Islet precursor cell (in vitro differentiated cells): Measurements from ENCODE around the gene DAB2IP.

ENCODE experiments used
- DNase-seq: peaks from one replicate; pipeline ENCODE4 v3.0.0-alpha.2; 2018

DAB2IP gene

DNA sequence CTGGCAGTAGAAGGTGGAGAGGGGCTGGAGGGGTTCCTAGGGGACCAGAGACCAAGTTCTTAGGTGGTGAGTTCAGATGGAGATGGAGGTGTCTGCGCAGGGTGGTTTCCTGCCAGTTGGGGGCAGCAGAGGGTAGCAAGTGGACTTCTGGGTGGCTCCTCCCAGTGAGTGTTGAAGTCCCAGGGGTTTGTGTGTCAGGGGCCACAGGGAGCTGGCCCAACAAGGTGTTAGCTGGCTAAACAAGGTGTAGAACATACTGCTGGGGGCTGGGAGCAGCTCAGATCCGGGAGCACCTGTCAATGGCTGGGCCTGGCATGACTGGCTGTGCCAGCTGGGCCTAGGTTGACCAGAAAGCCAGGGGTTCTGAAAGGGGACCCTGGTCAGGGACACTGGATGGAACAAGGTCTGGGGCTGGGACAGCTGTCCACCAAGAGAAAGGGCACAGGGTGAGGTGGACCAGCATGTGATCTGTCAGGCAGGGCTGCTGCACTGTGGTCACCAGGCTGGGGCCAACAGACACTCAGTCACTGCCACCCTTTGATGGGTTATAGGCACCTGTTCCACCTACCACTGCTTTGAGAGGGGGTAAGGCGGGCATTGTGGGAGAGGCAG, 35.6 kb downstream of the DAB2IP start:
- peak; percentile 90 for DNase-seq

DNA sequence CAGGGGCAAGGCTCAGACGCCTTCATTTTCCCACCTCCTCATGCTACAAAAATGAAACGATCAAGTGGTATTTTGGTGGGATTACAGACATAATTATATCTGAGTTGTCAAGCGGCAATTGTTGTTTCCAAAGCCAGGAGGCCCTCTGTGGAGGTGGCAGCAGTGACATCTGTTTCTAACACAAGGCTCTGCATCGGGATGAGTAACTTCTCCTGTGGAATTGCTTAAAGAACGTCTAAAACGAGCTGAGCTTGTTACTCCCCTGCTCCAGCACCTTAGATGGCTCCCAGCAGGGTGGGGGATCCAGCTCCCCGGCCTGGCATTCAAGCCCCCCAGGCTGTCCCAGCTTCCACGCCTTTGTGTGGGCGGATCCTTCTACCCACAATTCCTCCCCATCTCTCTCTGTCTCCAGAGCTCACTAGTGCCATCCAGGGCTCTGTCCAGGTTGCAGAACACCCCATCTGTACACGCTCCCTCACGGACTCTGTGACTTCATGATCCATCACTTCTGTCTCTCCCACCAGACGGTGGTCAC, 36.8 kb downstream of the DAB2IP start:
- no peak for DNase-seq

DNA sequence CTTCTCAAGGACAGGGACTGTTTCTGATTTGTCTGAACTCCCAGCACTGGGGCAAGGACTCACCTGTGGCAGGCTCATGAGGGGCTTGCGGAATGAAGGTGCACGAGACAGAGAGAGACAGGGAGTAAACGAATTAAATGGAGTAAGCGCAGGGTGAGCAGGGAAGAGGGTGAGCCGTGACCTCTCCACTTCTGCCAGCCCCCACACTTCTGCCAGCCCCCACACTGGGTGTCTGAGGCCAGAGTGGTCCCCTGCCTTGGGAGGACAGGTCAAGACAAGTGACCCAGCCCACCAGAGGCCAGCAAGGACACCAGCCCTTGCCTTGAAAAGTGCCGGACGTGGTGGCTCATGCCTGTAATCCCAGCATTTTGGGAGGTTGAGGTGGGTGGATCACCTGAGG, 37.2 kb downstream of the DAB2IP start:
- no peak for DNase-seq

DNA sequence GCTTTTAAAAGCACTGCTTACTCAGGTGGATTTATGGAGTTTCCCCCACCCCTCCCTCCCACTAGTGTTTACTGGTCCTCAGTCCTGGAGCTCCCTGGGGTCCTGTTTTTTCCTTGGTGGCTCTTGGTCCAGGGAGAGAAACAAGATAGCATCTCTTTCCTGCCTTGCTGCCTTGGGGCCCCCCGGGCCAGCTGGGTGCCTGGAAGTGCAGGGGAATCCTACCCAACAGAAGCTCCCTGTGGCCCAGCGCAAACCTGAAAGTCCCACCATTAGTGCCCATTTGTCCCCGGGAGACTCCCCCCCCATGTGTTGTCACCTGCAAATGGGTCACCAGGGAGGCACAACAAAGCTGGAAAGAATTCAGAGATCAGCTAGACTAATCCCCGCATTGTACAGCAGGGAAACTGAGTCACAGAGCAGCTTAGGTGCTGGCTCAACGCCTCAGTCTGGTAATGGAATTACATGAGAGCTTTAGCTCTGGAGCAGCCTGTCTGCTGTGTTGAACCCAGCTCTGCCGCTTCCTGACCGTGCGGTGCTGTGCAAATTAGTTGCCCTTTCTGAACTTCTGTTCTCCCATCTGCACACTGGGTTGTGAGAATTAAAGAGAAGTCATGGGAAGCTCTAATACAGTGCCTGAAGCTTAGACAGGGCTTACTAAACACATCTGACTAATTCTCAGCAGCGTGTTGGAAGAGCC, 38.2 kb downstream of the DAB2IP start:
- no peak for DNase-seq

DNA sequence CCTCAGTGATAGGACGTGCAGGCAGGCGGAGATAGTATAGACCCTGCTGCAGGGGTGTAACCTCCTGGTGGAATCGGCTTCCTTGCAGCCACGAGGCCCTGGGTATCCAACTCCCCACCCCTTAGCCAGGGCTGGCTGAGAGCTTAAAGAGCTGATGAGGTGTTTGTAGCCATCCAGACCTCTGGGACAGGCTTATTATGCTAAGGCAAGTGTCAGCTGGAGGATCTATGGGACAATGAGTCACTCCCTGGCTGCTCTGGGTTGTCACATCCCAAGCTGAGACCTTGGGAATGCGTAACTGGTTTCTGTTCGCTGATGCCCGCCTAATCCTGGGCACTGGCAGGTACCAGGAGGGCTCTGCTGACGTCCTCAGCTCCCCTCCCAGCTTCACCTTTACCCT, 38.9 kb downstream of the DAB2IP start:
- peak; percentile 92 for DNase-seq

DNA sequence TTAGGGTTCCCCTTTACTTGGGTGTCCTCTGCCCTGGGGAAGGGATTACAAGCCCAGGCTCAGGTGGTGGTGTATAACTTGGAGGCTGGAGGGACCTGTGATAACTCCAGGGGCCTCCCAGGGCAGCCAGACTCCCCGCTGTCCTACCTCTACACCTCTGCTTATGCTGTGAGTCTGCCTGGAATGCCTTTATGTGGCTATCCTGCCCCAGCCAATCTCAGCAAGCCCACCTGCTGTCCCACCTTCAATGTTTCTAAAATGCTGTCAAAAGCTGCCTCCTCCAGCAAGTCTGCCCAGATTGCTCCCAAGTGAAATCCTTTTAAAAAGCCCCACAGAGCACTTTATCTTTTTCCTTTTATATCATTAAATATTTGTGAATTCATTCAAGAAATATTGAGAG, 39.3 kb downstream of the DAB2IP start:
- DNase-seq = no peak

DNA sequence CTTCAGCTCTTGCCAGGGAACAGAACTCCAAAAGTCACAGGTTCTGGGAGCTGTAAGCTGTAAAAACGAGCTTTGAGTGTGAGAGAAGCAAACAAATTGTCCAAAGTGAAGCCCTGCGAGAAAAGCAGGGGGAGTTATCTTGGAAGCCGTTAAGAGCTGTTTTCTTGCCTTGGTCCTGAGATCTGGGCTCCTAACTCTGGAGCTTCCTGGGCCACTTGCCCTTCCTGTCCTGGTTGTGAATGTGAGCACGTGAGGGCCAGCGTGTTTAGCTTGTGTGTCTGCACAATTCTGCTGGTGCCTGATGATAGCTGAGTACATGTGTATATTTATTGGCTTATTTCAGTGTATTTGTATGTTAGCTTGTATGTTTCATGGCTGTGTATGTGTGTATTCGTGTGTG, 40.5 kb downstream of the DAB2IP start:
- peak; percentile 75 for DNase-seq

DNA sequence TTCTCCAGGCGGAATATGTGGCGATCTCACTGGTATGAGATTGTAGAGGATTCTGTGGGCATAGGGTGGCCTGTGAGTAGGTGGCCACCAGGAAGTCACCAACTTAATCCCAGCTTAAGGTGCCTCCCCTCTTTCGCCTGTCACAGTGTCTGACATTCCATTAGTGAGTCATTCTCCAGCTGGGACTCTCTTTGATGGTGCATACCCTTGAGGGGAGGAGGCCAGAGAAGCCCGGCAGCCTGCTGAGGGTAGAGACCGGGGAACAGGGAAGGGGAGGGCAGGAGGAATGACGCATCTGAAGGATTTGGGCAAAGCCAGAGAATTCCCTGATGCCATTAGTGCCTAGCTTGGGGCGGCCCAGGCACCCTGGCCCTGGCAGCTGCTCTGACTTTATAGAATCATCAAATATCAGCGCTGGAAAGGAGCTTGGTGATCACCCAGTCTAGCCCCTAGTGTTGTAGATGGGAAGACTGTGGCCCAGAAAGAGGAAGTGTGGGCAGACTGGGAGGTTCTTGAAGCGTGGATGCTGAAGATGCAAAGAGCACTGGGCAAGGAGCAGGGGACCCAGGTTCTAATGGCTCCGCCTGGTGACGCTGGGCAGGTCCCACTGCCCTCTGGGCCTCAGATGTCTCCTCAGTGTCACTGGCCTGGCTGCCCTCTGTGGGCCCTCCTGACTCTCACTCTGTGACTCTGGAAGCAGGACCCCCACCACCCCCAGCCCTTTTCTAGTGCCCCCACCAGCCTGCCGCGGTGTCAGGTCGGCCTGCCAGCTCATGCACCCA, 41.4 kb downstream of the DAB2IP start:
- DNase-seq = peak; percentile 96

DNA sequence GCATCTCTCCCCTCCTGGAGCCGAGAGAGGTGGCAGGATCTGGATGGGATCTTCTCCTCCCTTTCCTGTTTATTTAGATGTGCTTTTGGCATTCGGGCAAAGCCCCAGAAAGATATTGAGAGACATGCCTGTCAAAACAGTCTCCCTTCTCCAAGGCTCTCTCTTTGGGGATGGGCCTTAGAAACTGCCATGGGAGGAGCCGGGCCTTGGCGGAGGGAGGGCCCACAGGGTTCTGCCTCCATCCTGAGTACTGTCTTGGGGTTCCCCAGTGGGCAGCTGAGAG, 41.9 kb downstream of the DAB2IP start:
- no peak for DNase-seq

DNA sequence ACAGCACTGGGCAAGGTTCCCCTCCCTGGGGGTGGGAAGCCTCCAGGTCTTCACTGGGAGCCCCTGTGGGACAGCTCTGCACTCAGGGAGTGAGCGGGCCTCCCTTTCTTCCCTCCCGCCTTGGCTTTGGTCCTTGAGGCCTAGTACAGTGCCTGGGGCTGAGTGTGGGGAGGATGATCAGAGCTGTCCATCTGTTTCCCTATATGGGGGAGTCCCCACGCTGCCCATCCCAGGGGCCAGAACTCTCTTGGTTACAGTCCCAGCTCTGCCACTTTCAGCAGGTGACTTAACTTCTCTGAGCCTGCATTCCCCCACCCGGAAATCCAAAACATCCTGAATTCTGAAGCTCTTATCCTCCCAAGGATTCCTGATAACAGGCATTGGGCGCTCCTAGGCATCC, 42.6 kb downstream of the DAB2IP start:
- DNase-seq = no peak

DNA sequence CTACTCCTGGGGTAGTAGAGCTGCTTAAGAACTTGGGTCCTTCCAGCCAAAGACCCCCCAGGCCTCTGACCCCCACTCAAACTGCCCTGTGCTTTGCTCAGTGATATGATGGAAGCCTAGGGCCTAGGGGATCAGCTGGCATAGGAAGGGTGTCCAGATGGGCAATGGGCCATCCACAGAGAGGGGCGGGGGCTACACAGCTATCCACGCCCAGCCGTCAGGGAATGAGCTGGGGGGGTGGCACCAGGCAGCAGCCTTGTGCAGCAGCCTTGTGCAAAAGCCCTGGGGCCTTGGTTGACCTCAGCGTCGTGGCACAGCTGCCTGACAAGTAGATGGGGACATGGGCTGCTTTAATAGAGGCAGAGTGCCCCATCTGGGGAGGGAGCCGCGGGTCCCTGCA, 43.2 kb downstream of the DAB2IP start:
- DNase-seq = no peak

DNA sequence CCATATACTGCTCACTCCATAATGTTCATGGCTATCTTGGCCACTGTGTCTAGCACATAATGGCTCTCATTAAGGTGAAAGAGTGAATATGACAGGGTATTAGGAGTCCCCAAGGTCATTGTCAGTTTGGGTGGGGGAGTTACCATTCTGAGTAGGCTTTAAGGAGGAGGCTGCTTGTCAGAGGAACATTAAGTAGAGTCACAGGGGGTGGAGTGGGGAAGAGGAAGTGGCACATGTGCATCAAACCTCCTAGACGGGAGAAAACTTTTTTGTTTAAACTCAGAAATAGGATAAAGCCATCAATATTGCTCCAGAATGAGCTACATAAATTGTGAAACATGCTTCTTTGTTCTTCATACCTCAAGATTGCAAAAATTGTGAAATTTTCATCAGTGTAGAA, 45.5 kb downstream of the DAB2IP start:
- no peak for DNase-seq

DNA sequence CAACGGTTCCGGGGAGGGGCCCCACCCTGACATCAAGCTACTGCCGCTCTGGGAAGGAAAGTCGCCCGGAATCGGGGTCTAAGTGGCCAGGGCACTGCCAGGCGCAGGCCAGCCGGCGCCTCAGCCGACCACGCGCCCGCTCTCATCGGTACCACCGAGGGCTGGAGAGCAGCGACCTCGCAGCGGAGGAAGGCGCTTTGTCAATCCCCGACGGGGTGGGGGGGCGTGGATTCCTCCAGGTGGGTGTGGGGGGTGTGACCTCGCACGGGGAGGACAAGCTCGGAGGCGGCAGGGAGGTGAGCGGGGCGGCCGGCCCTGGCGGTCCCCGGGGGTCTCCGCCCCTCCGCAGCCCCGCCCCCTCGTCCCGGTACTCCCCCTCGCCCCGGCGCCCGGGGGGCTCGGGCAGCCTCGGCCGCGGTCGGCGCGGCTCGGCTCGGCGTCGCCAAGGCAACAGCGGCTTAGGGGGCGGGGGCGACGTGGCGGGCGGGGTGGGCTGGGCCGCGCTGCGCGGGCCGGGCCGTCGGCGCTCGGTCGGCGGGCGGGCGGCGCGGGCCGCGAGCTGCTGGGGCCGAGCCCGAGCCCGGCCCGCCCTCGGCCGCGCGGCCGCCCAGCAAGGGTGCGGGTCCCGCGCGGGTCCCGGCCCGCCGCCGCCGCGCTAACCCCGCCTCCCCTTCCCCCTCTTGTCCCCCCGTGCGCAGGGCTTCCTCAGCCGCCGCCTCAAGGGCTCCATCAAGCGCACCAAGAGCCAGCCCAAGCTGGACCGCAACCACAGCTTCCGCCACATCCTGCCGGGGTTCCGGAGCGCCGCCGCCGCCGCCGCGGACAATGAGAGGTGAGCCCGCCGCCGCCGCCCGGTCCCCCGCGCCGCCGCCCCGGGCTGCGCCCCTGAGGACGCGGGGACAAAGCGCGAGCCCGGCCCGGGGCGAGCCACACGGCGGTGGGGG, 47.5 kb downstream of the DAB2IP start:
- peak; percentile 78 for DNase-seq

DNA sequence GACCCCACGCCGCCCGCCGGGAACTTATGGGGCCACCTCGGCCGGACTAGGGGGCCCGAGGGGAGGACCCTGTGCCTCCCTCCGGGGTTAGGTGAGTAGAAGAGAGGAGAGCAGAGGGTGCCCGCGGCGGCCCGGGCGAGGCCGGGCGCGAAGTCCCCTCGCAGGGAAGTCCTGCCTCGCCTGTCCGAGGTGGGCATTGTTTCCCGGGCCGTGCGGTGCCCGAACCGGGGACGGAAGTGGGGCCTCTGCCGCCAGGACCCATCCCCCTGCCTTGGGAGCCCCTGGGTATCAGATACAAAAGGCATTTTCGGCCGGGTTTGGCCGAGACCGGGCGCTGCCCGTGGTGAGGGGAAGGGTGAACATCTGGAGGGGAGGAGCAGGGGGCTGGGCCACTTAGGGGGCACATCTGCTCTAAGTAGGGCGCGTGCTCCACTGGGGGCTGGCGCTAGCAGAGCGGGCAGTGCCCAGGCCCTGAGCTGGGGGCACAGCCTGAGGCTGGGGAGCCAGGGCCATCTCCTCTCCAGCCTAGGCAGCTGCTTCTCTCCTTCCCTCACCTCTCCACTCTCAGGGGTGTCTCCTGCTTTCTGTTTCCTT, 48.2 kb downstream of the DAB2IP start:
- DNase-seq = no peak

DNA sequence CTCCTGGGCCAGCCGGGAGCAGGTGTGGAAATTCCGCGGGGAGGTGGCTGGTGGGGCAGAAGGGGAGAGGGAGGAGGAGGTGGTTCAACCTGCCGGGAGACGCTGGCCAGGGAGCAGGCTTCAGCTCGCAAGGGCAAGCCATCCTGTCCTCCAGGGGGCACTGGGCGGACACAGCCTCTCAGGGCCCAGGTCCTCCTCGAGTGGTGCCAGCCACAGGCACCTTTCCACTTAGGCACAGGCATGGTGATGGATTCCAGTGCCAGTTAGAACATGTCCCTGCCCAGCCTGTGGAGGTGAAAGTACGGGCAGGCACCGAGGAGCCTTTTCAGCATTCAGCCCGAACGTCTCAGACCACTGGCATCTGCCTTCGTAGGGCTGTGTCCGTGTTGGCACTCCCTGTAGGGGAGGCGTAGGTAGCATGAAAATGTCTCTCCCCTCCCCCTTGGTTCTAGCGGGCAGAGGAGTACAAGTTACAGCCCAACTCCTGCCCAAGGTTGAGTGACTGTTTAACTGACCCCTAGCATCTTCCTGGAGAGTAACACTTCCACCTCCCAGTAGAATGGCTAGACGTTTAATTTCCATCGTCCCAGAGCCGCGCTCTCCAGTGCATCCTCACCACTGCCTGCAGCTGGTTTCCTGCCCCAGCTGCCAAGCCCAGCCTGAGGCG, 48.9 kb downstream of the DAB2IP start:
- peak; percentile 83 for DNase-seq

DNA sequence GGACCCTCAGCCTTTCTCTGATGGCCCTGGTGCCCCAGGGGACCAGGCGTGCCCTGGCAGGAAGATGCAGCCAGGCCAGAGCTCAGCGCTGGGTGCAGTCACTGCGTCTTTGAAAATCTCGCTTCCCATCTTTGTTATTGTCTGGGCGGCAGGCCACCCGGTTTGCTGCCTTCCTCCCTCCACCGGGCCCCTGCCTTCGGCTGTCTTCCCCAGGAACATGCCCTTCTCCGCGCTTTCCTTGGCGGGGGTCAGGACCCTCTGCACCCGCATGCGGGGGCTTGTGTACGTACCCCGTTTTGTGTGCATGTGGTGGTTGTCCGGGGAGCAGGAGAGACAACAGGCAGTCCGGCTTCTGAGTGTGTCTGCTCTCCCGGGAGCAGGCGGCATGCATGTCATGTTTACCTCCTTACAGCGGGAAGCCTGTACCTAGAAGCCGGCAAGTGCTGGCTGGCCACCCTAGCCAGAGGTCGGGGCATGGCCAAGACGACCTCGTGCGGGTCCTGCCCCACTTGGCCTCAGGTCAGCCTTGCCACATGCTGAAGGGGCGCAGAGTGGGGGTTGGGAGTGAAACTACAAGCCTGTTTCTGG, 49.5 kb downstream of the DAB2IP start:
- DNase-seq = no peak

DNA sequence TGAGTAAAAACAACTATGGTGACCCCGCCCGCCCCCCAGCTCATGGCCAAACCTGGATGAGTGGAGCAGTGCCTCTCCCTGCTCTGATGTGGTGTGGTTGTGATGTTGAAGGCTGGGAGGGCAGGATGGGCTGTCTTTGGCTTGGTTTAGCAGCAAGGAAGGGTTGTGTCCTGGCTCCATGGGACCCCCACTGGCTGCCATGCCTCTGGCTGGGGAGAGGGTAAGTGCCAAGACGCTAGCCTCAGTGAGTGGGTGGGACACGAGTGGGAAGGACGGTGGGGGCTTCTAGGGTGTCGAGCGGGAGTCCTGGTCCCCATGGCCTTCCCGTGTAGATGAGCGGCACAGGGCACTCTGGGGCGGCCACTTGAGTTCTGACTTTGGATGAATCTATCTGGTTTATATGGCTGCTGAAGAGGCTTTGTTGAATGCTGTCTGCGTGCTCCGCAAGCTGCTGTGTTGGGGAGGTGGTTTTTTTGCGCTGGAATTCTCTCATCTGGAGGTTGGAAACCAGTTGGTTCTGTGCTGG, 50.4 kb downstream of the DAB2IP start:
- DNase-seq = no peak

DNA sequence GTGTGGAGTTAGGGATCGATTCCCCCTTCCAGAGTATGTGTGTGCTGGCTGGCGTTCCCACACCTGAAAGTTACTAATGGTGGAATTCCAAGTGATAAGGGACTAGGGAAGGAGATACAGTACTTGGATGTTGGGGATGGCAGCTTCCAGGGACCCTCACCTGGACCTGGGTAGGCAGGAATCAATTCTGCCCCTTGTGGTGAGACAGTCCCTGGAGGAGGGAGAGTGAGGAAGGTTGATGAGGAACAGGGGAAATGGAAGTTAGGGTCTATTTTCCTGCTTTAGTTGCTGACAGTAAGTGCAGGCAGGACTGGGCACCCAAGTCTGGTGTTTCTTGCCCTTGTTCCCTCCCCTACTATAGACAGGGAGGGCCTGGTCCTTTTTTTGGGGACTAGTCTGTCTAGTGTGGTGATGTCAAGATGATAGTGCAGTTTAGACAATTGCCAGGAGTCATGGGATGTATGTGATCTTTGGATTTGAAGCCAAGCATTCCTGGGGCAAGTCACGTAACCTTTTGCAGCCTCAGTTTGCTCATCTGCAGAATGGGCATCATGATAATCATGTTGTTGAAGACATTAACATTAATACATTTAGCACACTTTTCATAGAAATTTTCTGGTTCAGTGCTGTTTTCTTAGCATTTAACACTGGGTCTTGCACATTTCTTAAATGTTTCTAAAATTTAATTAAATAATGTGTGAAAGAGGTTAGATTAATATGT, 51.7 kb downstream of the DAB2IP start:
- no peak for DNase-seq

DNA sequence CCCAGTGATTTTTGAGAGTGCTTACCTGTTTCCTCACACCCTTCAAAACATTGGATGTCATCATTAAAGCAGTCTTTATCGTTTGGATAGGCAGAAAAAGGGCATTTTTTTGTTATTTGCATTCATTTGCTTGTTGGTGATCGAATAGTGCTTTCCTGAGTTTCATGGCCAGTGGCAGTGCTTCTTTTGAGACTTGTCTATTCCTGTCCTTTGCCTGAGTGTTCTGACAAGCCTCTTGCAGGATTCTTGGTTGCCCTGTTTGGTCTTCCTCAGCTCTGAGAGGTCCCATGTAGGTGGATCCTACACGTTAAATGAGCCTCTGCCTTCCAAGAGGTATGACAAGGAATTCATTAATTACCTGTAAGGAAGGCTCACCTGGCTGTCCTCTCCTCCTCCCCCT, 52.8 kb downstream of the DAB2IP start:
- DNase-seq = no peak

DNA sequence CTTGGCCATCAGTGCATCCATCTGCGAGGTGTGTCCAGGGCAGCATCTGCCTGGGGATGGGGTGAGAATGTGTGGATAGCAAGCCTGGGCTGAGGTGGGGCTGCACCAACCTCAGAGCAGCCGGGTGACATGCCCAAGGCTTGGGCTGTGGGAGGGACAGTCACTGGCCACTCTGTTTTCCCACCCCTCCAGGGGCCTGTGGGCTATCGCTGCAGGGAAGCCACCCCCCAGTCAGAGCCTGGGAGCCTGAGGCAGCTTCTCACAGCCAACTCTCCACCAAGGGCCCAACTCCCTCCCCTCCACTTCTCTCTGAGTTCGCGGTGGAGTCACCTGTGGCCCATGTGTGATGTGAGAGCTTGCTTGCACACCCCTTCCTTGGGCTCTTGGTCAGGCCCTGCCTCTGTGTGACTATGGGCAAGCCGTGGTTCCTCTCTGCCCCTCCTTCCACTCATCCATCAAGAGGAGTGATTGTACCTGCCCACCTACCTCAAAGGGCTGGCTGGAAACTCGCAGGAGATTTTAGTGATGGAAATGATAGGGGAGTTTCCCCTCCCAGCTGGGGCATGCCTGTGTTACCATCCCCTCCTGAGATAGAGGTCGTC, 54.8 kb downstream of the DAB2IP start:
- DNase-seq = no peak
